8988T (cell line): ENCODE data around the gene GCG.

Experiments
- DNase-seq: peaks from one replicate; pipeline ENCODE4 v3.0.0; 2011

GCG gene

DNA sequence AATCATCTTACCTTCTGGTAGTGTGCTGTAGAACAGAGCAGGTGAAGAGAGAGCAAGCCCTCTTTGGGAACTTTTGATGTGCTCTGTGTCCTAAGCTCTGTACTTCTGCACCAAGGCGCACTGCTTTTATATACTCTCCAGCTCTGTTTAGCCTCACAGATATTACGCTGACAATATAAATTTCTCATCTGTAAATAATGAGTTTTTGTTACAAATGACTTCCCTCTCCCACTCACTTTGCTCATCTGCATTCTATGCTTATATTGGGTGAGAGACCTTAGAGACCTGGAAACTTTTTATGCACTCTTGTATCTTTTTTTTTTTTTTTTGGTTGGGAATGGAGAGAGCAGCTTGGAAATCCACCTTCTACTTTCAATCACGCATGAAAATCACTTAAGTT lies at the start of gene GCG:
Gene GCG, minus strand, starts transcription at position 101 of the 400 bp plus-strand sequence. CDS start 3,069 bp downstream, outside the sequence.
- no peak for DNase-seq

DNA sequence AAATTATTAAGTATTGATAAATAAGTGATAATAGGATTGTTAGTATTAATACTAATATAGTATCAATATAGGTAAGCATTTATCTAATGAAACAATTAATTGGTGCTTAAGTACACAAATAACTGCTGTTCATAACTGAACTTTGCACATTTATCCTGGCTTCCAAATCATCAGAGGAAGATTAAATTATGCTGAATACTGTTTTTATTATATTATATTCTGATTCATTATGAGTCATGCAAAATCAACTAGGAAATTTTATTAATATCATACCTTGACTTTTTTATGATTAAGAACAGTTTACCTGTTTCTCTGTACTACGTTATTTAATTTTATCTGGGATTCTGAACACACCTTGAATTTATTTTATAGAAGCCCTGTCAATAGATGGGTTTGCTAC lies 48.6 kb upstream of the GCG start:
- DNase-seq: no peak

DNA sequence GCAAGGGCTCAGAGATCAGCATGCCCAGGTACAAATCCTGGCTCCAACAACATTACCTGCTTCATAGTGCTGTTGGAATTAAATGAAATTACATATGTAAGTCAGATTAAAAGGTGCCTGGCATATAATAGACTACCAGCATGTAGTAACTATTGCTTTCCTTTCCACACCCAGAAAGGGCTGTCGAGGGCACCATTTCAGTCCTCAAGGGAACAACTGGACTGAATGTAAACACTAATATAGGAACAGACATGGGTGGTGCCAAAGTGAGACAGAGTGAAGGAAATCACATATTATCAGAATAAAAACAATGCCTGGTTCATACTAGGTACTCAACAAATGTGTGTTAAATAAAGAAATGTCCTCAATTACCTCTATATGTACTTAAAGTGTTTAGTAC lies 47.9 kb upstream of the GCG start:
- DNase-seq: no peak

DNA sequence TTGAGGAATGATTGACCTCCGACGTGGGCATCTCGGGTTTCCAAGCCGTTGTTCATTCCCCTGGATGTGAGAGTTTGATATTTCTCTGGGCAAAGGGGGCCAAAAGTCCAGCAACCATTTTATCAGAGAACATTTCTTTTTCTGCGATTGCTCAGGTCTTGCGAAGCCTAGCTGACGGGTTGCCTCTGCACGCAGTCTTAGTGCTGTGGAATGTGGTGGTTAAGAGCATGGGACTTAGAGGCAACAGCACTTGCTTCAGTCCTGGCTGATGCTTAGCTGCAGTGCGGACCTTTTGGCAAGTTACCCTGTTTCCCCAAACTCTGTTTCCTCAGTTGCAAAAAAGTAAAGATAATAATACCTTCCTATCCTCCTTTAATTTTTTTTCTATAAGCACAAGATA lies 46.2 kb upstream of the GCG start:
- DNase-seq: no peak

DNA sequence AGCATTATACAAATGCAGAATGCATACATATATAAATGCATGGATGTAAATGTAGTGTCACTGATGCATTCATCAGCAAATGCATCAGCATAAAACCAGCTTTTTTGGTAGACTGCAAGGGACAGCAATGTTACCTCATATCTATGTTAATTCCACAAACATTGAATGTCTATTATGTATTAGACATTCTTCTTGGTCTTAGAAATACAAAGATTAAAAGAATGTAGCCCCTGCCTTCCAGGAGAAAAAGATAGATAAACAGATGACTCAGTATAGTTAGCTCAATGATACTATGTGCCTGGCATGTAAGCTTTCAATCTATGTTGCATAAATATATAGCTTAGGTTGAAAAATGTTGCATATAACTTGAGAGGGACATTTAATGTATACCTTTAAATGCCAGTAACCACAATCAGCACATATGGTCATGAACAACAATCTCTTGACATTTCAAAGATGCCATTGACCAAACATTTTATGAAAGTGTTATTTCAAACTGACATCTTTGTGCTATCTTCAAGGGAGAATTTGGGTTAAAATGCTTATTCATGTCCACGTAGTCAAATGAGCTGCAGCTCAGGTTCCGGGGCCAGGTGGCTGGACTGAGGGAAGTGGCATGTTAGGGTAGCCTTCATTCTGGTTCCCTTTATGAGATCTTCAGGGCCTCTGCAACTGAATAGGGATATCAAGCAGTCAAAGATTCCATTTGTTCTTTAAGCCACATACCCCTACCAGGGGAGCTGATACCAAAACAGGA lies 45.2 kb upstream of the GCG start:
- no peak for DNase-seq

DNA sequence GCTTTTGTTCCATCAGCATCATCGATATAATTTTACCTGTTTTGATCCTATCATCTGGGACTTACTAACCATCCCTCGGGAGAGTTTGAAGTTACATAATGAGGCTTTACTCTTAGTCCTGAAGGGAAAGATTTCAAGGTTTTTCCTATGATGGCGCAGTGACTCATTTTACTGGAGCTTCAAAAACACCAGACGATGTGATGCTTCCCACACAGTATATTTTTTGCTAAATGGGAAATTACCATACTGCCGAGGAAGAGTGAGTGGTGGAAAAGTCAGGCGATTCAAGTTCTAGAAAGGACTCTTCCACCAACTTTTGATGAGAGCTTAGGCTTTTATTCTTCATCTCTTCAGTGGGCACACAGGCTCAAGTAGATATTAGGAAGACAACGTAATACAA lies 44.6 kb upstream of the GCG start:
- no peak for DNase-seq

DNA sequence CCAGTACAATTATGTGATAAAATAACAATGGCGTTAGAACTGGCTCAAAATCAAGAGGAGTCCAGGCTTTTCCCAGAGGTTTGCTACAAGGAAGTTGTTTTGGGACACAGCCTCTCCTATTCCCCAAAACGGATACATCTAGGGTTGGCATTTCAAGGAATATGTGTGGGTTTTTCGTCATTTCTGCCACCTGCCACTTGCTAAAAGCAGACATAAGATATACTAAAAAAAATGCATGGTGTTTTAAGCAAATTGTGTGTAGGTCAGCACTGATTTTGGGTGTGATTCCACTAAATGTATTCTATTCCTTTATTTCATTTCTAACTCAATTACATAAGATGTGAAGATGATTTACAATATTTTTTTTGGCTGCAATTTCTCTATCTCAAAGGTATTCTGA lies 36.4 kb upstream of the GCG start:
- DNase-seq: no peak

DNA sequence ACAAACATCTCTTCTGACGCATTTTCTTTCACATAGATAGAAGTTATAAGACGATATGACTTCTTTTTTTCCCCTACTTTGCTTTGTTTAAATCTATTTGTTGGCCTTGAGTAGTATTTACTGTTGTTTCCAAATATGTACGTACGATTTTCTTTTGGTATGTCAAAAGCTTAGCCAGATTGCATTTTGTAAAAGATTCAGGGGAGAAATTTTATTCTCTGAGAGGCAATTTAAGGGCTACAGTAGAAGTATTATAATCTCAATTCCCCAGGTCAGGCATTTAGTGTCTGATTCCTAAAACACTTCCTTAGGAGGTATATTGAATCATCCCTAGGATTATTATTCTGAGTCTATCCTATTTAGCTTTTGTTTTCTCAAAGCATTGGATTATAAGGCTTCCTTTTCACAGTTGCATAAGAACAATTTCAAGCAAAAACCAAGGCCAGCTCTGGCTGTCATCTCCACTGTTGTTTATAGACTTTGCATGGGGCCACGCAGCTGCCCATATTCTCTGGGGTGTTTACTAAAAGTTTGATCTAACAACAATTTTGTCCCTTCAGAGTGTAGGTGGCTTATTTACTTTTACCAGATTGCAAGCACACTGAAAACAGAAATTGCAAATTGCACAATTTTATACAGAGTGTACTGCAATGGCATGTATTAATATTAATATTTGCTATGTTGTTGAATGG lies 33.6 kb upstream of the GCG start:
- DNase-seq: no peak

DNA sequence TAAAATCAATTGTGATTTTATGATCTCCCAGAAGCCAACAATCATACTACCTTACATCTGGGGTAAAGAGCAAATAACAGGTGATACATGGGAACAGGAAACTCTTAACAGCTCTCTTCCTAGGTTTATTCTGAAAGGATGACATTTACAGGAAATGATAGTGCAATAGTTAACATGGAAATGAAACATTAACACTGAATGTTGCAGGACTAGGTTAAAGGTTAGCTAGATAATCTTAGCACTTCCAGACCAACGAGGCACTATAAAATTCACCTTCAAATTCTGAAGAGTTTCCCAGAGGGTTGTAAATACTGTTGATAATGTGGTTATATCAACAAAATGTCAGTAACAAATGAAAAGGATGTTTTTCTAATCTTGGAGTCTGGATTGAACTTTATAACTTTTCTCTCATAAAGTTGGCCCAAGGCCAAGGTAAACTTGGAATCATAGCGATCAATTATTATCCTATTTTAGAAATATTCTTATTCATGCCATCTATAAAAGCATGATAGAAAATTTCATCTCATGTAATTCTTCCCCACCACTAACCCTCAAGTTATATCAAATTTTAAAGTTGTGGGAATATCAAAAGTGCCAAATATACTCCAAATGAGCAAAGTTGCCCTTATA lies 32.9 kb upstream of the GCG start:
- no peak for DNase-seq

DNA sequence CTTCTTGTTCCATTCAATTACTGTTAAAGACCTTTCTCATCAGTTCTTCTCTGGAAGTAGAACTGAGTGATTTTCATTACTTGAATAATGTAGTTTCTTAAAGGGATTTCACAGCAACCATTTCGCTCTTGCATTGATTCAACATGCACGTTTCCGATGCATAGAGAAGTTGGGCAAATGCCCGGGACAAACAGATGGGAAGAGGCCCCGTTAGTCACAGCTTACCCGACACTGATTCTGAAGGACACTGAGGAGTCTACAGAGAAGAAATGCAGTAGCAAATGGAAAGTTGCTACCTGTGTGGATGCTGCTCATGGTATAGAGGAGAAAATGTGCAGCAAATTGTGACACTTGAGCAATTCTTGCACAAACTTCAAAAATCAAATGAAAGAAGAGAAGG lies 32.3 kb upstream of the GCG start:
- no peak for DNase-seq

DNA sequence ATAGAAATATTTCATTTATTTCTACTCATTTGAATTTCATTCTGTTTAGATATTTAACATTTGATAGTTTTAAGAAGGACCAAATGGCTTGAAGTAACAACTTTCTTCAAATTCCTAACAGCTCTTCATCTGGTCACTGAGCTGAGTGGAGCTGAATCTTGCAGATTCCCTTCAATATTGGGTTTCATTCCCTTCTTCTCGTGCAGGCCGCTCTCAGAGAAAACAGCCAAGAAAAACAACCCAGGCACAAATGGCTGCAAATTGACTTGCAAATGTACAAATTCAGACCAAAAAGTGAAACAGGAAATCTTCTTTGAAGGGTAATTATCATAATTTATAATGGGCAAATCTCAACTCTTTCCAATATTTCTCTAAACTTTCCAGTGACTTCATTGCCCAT lies 30.3 kb upstream of the GCG start:
- no peak for DNase-seq

DNA sequence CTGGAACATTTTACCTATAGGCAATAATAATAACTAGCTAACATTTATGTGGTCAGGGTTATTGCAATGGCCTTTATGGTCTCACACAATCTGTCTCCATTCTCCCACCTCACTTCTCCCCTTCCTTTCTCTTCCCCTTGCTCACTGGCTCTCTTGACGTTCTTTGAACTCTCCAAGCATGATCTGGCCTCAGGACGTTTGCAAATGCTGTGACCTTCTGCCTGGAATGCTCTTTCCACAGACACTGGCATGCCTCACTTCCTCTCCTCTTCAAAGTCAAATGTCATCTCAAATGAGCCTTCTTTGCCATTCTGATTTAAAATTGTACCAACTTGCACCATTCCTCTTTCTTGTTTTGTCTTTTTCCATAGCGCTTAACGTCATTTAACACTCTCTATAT lies 25.3 kb upstream of the GCG start:
- no peak for DNase-seq

DNA sequence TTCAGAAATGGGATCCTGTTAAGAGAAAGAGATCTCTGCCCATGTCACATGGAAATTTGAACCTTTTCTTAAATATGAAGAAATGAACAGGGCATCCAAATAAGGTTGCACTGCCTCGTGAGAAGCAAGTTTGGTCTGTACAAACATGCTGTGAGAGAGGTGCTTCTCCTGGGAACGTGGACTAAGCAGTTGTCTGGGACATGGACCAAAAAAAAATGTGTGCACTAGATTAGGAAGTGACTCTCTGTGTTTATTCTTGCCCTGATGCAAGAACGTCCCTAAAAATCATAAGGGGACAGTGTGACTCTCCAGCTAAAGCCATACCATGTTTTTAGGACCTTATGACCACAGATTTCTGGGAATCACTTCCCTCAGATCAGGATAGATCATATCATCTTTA lies 23.7 kb upstream of the GCG start:
- DNase-seq: no peak

DNA sequence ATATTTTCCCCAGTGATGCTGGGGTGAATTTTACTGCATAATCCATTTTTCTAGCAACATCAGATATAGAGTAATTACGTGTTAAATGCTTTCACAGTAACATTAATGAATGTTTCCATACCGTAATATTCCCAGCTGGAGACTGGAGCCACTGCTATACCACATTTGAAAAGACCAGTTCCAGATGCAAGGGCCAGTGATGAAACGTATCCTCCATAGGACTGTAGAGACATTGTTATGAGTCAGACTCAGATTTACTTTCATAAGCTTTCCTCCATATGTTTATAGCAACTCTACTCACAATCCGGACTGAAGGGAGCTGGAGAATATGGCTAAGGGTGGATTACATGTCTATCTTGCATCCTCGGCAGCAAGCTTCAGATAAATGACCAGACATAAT lies 22.7 kb upstream of the GCG start:
- no peak for DNase-seq

DNA sequence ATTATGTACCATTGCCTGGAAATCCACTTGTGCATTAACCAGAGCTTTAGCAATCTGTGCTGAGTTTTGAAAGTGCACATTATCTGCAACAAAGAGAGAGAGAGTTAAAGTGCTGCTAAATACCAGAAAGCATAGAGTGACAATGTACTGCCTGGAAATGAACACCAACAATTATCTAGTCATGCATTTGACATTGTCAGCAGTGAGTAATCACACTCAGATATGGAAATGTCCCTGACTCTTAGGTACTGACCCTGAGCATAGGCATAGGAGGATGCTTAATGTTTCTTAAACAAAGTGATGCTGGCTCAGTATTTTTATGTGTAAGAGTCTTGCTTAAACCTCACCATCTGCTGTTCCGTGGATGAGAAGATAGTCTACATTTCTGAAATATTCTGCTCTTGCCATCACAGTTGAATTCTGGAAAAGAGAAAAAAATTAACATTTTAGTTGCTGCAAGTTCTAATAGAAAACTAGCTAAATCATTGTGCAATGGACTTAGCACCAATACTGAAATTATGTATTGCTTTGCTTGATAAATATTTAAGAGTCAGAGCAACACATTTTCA lies 20.8 kb upstream of the GCG start:
- no peak for DNase-seq

DNA sequence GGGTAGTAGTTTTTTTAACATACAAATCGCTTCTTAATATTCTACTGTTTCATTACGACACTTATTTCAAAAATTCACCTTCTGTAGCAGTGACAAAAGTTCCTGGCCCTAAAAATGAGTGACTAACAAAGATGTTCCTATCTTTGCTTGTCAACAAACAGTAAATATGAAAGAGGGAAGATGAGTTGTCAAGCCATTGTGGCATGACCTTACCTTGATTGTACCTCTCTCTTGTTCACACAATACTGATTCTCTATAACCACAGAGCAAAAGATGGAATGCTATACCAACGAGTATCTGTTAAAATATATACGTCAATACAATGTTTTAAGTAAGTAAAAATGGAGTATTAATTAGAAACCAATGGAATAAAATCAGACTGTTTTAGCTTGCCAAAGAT lies 14.7 kb upstream of the GCG start:
- DNase-seq: no peak

DNA sequence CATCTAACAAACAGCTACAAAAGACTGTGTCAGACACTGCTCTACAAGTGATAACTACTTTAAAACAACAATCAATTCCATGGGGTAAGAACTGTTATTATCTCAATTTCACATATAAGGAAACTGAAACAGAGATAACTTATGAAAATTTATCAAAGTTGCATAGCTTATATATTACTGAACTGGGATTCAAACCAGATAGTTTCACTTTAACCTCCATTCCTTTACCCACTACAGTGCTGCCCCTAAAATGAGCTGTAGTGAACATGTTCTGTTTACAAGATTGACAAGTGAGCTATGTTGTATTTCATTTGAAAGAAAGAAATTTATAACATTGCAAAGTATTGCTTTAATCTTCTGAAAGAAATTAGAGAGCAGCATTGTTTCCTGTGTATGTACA lies 14.1 kb upstream of the GCG start:
- DNase-seq: no peak

DNA sequence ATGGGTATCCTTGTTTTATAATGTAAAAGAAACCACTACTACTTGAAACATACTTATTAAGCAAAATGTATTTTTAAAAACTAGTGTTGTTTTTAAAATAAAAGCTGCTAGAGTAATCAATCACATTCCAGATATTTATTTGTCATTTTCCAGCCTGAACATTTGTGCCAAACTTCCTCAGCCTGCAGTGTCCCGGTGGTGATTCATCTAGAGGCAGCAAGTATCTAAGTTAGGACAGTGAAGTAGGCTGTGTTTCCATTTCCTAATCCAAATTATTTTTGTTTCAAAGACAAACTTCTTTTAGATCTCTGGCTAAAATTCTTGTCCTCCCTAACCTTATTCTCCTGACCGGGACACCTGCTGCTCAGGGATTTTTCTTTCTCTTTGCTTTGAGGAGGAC lies 12.8 kb upstream of the GCG start:
- no peak for DNase-seq

DNA sequence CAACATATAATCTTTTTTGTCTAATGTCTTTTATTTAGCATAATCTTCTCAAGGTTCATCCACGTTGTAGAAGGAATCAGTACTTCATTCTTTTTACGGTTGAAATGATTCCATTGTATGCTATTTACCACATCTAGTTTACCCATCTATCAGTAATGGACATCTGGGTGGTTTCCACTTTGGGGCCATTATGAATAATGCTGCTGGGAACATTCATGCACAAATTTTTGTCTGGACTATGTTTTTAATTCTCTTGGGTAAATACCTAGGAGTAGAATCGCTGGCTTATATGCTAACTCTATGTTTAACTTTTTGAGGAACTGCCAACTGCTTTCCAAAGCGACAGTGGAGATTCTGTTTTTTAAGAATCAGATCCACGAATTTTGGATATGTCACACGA lies 7.4 kb upstream of the GCG start:
- no peak for DNase-seq

DNA sequence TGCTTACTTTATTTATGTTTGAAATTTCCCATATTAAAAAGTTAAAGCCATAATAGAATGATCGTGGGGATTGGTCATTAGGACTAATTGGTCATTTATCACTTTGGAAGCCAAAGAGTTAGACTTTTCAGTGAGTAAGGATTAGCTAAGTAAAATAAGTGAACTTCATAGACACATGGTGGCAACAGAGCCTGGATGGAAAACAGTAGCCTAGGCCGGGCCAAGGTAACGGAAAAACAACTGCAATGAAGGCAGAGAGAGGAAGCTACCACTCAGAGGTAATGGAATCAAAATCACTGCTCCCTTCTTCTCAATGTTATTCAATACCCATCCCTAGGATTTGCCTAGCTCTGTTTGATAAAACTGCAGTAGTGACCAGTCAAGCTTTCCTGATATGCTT lies 4.1 kb upstream of the GCG start:
- DNase-seq: no peak

DNA sequence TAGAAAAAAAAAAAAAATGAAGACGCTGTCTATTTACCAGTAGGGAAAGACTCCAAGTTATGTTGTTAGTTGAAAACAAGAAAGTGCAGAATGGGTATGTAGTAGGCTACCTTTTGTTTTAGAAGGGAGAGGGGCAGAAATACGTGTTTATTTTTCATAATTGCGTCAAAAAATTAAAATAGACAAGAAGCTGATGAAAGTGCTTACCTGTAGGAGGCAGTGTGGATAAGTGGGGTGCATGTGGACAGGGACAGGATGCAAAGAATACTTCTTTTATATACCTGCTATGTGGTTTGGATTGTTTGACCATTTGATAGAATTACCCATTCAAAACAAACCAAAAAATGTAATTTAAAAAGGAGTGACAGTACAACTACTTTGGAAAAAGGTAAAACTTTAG lies 3.0 kb upstream of the GCG start:
- DNase-seq: no peak

DNA sequence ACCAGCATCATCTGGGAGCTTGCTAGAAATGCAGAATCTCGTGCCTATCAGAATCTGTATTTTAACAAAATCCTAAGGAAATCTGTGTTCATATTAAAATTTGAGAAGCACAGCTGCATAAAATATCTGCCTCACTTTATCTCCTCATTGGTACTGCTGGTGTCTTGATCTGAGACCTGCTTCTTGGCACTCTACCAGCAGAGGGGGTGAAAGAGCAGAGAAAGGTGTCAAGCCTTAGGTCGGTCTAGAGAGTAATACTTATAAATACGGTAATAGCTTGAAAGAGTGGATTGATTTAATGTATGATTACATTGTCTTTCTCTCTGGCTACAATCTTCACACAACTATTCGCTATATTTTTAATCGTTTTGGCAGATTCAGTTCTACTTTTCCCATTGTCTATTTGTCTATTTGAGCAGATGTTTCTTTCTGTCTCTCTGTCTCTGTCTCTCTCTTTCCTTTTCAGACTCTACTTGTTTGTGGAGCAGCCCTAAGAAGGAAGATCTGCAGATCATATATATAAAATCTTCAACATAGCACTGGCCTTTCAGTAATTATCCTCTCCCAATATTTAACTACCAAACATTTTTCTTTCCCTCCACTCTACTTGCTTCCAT lies 1.7 kb upstream of the GCG start:
- no peak for DNase-seq

DNA sequence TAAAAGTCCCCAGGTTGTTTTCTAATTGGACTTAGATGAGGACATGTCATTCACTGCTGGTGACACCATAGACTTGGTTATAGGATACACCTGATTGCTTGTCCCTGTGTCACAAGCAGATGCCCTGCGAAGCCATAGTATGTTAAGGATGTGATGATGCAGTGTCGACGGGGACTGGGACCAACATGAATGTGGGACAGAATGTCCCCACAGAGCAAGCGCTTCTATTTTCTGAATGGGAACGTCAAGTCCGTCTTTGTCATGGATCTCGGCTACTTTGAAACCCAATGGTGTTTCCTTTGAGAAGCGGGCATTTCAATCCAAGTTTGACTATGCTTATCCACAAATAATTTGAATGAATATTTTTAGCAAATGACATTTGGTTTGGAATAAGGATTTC lies 2.1 kb downstream of the GCG start:
- no peak for DNase-seq

DNA sequence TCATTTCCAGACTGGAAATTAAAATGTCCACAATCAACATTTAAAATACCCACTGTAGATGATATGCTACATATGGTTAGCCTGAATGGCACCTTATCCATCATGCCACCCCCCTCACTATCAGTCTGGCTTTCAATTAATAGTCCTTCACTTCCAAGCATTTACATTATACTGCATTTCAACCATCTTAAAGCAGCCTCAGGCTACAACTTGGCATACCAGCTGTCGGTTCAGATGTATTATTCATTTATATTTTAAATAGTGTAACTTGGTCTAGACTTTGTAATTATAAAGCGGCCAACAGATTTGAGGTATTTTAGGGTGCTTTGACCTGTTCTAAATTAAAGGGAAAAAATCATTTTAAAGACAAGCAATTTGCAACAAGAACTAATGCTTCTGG lies 2.6 kb downstream of the GCG start:
- DNase-seq: no peak
